HL-60 (cell line): ENCODE results near the gene RGSL1.

Experiments
- POLR2AphosphoS5 ChIP-seq: IDR thresholded peaks from 2 replicates; pipeline ENCODE4 v1.6.1; 2012; ENCODE audit warnings: low read depth
- TF ChIP-seq, protein P1 (sequence below): IDR thresholded peaks from one replicate; pipeline ENCODE4 v1.5.1; 2011; ENCODE audit warnings: low read length, control low read depth, inconsistent platforms; ENCODE audit not compliant: insufficient read depth

DNA sequence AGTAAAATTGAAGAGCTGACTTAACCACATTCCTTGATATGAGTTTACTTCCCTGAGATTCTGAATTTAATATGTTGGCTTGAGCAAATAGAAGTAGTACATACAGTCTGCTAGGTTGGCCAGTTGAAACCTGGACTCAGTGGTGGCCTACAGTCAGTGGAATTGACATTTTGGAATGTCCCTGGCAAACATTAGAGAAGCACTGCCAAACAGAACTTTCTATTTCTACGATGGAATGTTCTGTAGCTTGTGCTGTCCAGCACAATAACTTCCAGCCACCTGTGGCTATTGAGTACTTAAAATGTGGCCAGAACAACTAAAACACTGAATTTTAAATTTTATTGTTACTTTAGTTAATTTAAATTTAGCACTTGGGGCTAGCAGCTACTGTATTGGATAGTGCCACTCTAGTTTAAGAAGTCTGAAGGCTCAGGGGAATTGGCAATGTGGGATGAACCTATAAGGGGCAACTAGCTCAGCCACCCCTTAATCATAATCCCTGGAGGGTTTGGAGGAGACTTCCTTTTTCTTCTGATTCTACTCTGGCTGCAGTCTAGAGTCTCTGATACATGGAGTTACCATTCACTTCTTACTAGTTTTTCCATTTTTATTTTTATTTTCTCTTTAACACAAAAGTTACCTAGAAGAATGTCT lies 39.2 kb upstream of the RGSL1 start:
- TF ChIP-seq, protein P1, sequence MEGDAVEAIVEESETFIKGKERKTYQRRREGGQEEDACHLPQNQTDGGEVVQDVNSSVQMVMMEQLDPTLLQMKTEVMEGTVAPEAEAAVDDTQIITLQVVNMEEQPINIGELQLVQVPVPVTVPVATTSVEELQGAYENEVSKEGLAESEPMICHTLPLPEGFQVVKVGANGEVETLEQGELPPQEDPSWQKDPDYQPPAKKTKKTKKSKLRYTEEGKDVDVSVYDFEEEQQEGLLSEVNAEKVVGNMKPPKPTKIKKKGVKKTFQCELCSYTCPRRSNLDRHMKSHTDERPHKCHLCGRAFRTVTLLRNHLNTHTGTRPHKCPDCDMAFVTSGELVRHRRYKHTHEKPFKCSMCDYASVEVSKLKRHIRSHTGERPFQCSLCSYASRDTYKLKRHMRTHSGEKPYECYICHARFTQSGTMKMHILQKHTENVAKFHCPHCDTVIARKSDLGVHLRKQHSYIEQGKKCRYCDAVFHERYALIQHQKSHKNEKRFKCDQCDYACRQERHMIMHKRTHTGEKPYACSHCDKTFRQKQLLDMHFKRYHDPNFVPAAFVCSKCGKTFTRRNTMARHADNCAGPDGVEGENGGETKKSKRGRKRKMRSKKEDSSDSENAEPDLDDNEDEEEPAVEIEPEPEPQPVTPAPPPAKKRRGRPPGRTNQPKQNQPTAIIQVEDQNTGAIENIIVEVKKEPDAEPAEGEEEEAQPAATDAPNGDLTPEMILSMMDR: no peak
- no peak for TF ChIP-seq POLR2AphosphoS5
